Vagina (tissue), 2 donors: ENCODE data around the gene TVP23C. TPM values are rescaled to one million over a fixed set of nuclear protein-coding genes. Genes with fewer than 3 reads are reported as not detected.
A peak's percentile ranks its signal among the peaks of the same experiment; 100 is the strongest.

Experiments
- DNase-seq, 2 donors: peaks; one replicate each; pipeline ENCODE4 v3.0.0-alpha.2; 2017; ENCODE audit errors: extremely low spot score in 2 of 2
- H3K27ac ChIP-seq: fragments of 200-600 bp; sonication (generic); one replicate; pipeline ENCODE4 v1.5.1; 2019
- H3K27me3 ChIP-seq: fragments of 200-600 bp; sonication (generic); one replicate; pipeline ENCODE4 v1.5.1; 2019
- H3K36me3 ChIP-seq, 2 donors: fragments of 200-600 bp; sonication (generic); one replicate each; pipeline ENCODE4 v1.5.1; 2017 to 2019
- H3K4me1 ChIP-seq: fragments of 200-600 bp; sonication (generic); one replicate; pipeline ENCODE4 v1.5.1; 2019
- H3K4me3 ChIP-seq, 2 donors: fragments of 200-600 bp; sonication (generic); 1 replicate in 1 of 2; 2 replicates in 1 of 2; pipeline ENCODE4 v1.5.1; 2016 to 2019
- H3K9me3 ChIP-seq: fragments of 200-600 bp; sonication (generic); one replicate; pipeline ENCODE4 v1.5.1; 2019
- CTCF ChIP-seq, 3 experiments: fragments of 450-650 bp in 2 of 3; fragments of 200-600 bp in 1 of 3; sonication (generic) in 1 of 3; IDR thresholded peaks; one replicate each; pipeline ENCODE4 v1.5.1; 2017 to 2019; ENCODE audit warnings: antibody characterized with exemption in 3 of 3, mild to moderate bottlenecking in 2 of 3, moderate library complexity in 2 of 3
- POLR2A ChIP-seq, 2 donors: fragments of 450-650 bp; IDR thresholded peaks; one replicate each; pipeline ENCODE4 v1.6.1; 2017; ENCODE audit warnings: antibody characterized with exemption in 2 of 2, mild to moderate bottlenecking in 2 of 2, moderate library complexity in 2 of 2
- POLR2AphosphoS5 ChIP-seq, 2 donors: sonication (generic); formaldehyde crosslinking; IDR thresholded peaks; one replicate each; pipeline ENCODE4 v1.9.0; 2017; ENCODE audit warnings: antibody characterized with exemption in 2 of 2, mild to moderate bottlenecking in 2 of 2, low read depth in 1 of 2; ENCODE audit not compliant: insufficient read depth in 1 of 2
- intact Hi-C: fragments of 100-400 bp; cut with DNase I; formaldehyde crosslinking; loops from one replicate; pipeline ENCODE4 v1.15.1; 2023
- total RNA-seq: library from RNA; depleted of rRNA; stranded (reverse); fragments of >200 nt; gene quantifications from one replicate; pipeline ENCODE4 v1.2.3, GENCODE V29; 2016

Gene TVP23C
- total RNA-seq, 1 donor from 2014 or later, result 30.2 TPM

GRCh38 chr17:15493693-15494035, 69.6 kb downstream of the TVP23C start:
- no peak for TF ChIP-seq POLR2A (IDR thresholded peaks at IDR 0.05)
- no peak for TF ChIP-seq POLR2AphosphoS5 (IDR thresholded peaks at IDR 0.05; ENCODE audit: insufficient read depth in 1 of 2, low read depth in 1 of 2)
- no peak for TF ChIP-seq CTCF (IDR thresholded peaks at IDR 0.05)
- H3K9me3 ChIP-seq, result no peaks in the 10 kb centered on the region
- H3K27ac ChIP-seq, result no peak overlapping the region
- no peaks in the 10 kb centered on the region for H3K27me3 ChIP-seq
- peaks cover 15% of the 10 kb centered on the region for H3K4me1 ChIP-seq
- intact Hi-C loops, result no loop called here
- no peak overlapping the region for H3K4me3 ChIP-seq
- DNase-seq, result no peak
- H3K36me3 ChIP-seq, result no peaks in the 10 kb centered on the region

- H3K27me3 ChIP-seq, result no peaks in the 10 kb centered on the region
- intact Hi-C loops, result no loop called here
- no peaks in the 10 kb centered on the region for H3K36me3 ChIP-seq
- no peak overlapping the region for H3K27ac ChIP-seq
- H3K9me3 ChIP-seq, result no peaks in the 10 kb centered on the region
- TF ChIP-seq POLR2AphosphoS5 (IDR thresholded peaks at IDR 0.05; ENCODE audit: insufficient read depth in 1 of 2, low read depth in 1 of 2), result no peak
- TF ChIP-seq POLR2A (IDR thresholded peaks at IDR 0.05), result no peak
- TF ChIP-seq CTCF (IDR thresholded peaks at IDR 0.05), result no peak
- DNase-seq, result no peak
- H3K4me3 ChIP-seq, result no peak overlapping the region
- peaks cover 15% of the 10 kb centered on the region for H3K4me1 ChIP-seq
These were observed 70.2 kb downstream of the TVP23C start for GRCh38 chr17:15492791-15493692.

GRCh38 chr17:15492186-15492585, 71.1 kb downstream of the TVP23C start:
- Histone ChIP-seq H3K4me1 (peaks cover 15% of the 10 kb centered on the region), H3K27ac (peak overlapping the region; percentile 51), H3K27me3 (no peaks in the 10 kb centered on the region), H3K4me3 (no peak overlapping the region), H3K36me3 (no peaks in the 10 kb centered on the region), H3K9me3 (no peaks in the 10 kb centered on the region)
- intact Hi-C loops, result no loop called here
- TF ChIP-seq CTCF (IDR thresholded peaks at IDR 0.05), result no peak
- TF ChIP-seq POLR2A (IDR thresholded peaks at IDR 0.05), result no peak
- no peak for TF ChIP-seq POLR2AphosphoS5 (IDR thresholded peaks at IDR 0.05; ENCODE audit: insufficient read depth in 1 of 2, low read depth in 1 of 2)
- no peak for DNase-seq

GRCh38 chr17:15490634-15491261, 72.5 kb downstream of the TVP23C start:
- no peaks in the 10 kb centered on the region for H3K36me3 ChIP-seq
- peak; percentile 69 to 76 for TF ChIP-seq POLR2AphosphoS5 (IDR thresholded peaks at IDR 0.05; ENCODE audit: insufficient read depth in 1 of 2, low read depth in 1 of 2)
- no peak for TF ChIP-seq POLR2A (IDR thresholded peaks at IDR 0.05)
- TF ChIP-seq CTCF (IDR thresholded peaks at IDR 0.05), result no peak
- H3K27me3 ChIP-seq, result no peaks in the 10 kb centered on the region
- peak overlapping the region; percentile 51 for H3K27ac ChIP-seq
- no peak overlapping the region for H3K4me3 ChIP-seq
- H3K9me3 ChIP-seq, result no peaks in the 10 kb centered on the region
- intact Hi-C loops, result no loop called here
- H3K4me1 ChIP-seq, result peaks cover 15% of the 10 kb centered on the region
- no peak for DNase-seq

- intact Hi-C loops, result no loop called here
- H3K4me3 ChIP-seq, result no peak overlapping the region
- no peak for DNase-seq
- no peaks in the 10 kb centered on the region for H3K36me3 ChIP-seq
- no peak overlapping the region for H3K27ac ChIP-seq
- H3K9me3 ChIP-seq, result no peaks in the 10 kb centered on the region
- peaks cover 15% of the 10 kb centered on the region for H3K4me1 ChIP-seq
- no peaks in the 10 kb centered on the region for H3K27me3 ChIP-seq
- TF ChIP-seq CTCF (IDR thresholded peaks at IDR 0.05), result no peak
- TF ChIP-seq POLR2A (IDR thresholded peaks at IDR 0.05), result no peak
- no peak for TF ChIP-seq POLR2AphosphoS5 (IDR thresholded peaks at IDR 0.05; ENCODE audit: insufficient read depth in 1 of 2, low read depth in 1 of 2)
These were observed 74.7 kb downstream of the TVP23C start for GRCh38 chr17:15488557-15488956.
